K562 (cell line): ENCODE results near the gene MRPL10. TPM values are rescaled to one million over a fixed set of nuclear protein-coding genes. Genes with fewer than 3 reads are reported as not detected.
A peak's percentile ranks its signal among the peaks of the same experiment; 100 is the strongest.

ENCODE experiments used
- AFF1 ChIP-seq, 2 experiments: fragments of 450-650 bp; IDR thresholded peaks; 2 replicates each; pipeline ENCODE4 v1.6.1; 2018; ENCODE audit warnings: mild to moderate bottlenecking in 2 of 2, low read depth in 1 of 2; ENCODE audit not compliant: partially characterized antibody in 2 of 2
- CAMTA2 ChIP-seq: fragments of 250-450 bp; sonication (Bioruptor Pico); conservative IDR thresholded peaks from 2 replicates; pipeline ENCODE4 v1.5.1; 2022
- HDAC1 ChIP-seq, 2 experiments: fragments of 450-650 bp; IDR thresholded peaks; 2 replicates each; pipeline ENCODE4 v1.6.1; 2016 to 2017; ENCODE audit warnings: inconsistent platforms in 1 of 2, mild to moderate bottlenecking in 1 of 2, moderate library complexity in 1 of 2
- IRF2 ChIP-seq: sonication (generic); formaldehyde crosslinking; IDR thresholded peaks from 2 replicates; pipeline ENCODE4 v1.8.1; 2022; ENCODE audit warnings: mild to moderate bottlenecking, missing genetic modification reagents
- KAT8 ChIP-seq: fragments of 450-650 bp; IDR thresholded peaks from 2 replicates; pipeline ENCODE4 v1.6.1; 2016; ENCODE audit warnings: low read depth, mild to moderate bottlenecking
- MYC ChIP-seq, 2 experiments: fragments of 250-450 bp in 1 of 2; sonication (Bioruptor Pico) in 1 of 2; IDR thresholded peaks; 2 replicates each; pipeline versions ENCODE4 v1.5.1 to v1.6.1; 2012 to 2021; ENCODE audit warnings: low read depth in 2 of 2, borderline replicate concordance in 1 of 2, improper control_type of control experiment in 1 of 2, low read length in 1 of 2, mild to moderate bottlenecking in 1 of 2, moderate library complexity in 1 of 2
- NCOA6 ChIP-seq: fragments of 450-650 bp; IDR thresholded peaks from 2 replicates; pipeline ENCODE4 v1.6.1; 2017; ENCODE audit warnings: mild to moderate bottlenecking
- NR2C1 ChIP-seq, 2 experiments: fragments of 450-650 bp; IDR thresholded peaks; 2 replicates each; pipeline ENCODE4 v1.6.1; 2017; ENCODE audit warnings: mild to moderate bottlenecking in 2 of 2, antibody characterized with exemption in 1 of 2, inconsistent platforms in 1 of 2, missing compliant biosample characterization in 1 of 2, missing genetic modification characterization in 1 of 2
- POLR2AphosphoS5 ChIP-seq: IDR thresholded peaks from 2 replicates; pipeline ENCODE4 v1.6.1; 2011; ENCODE audit warnings: mild to moderate bottlenecking, low read depth, low read length, moderate library complexity; ENCODE audit not compliant: control insufficient read depth, insufficient read depth
- RBM15 ChIP-seq: fragments of 200-400 bp; formaldehyde crosslinking; IDR thresholded peaks from 2 replicates; pipeline ENCODE4 v1.6.1; 2018; ENCODE audit warnings: mild to moderate bottlenecking, low read length, moderate library complexity; ENCODE audit not compliant: insufficient read depth
- RFX5 ChIP-seq: IDR thresholded peaks from 2 replicates; pipeline ENCODE4 v1.6.1; 2011; ENCODE audit warnings: low read depth, mild to moderate bottlenecking, improper control_type of control experiment, low read length
- SAP30 ChIP-seq: fragments of 200-600 bp; sonication (generic); IDR thresholded peaks from 2 replicates; pipeline ENCODE4 v1.6.1; 2012; ENCODE audit warnings: borderline replicate concordance, low read depth, mild to moderate bottlenecking, moderate library complexity, low read length, control low read depth, inconsistent platforms; ENCODE audit not compliant: insufficient read depth, poor library complexity, severe bottlenecking
- SNAPC5 ChIP-seq: fragments of 250-450 bp; sonication (Bioruptor Pico); IDR thresholded peaks from 2 replicates; pipeline ENCODE4 v1.8.0; 2021; ENCODE audit warnings: moderate library complexity, mild to moderate bottlenecking, inconsistent platforms
- SNRNP70 ChIP-seq: fragments of 200-400 bp; formaldehyde crosslinking; optimal IDR thresholded peaks from 2 replicates; pipeline ENCODE3; 2017; ENCODE audit warnings: low read depth, low read length
- ZBTB34 ChIP-seq: fragments of 250-450 bp; sonication (Bioruptor Pico); IDR thresholded peaks from 2 replicates; pipeline ENCODE4 v1.8.0; 2021; ENCODE audit warnings: mild to moderate bottlenecking, moderate library complexity
- ZNF23 ChIP-seq: fragments of 250-450 bp; sonication (Bioruptor Pico); IDR thresholded peaks from 2 replicates; pipeline ENCODE4 v1.4.0; 2020; ENCODE audit warnings: mild to moderate bottlenecking
- polyA plus RNA-seq, 8 experiments: library from polyadenylated mRNA; depleted of rRNA in 4 of 8; stranded (reverse) in 5 of 8; unstranded in 3 of 8; fragments of >200 nt; fragmentation: Nextera tagmentation in 2 of 8; fragmentation: Illumina TruSeq in 1 of 8; extraction: Ambion mirVana in 2 of 8; extraction: Trizol in 1 of 8; gene quantifications; 2 replicates each; pipeline versions ENCODE4 v1.2.1 to v1.2.3, GENCODE V29; 2011 to 2014; ENCODE audit warnings: inconsistent platforms in 1 of 8, missing spikeins in 1 of 8
- total RNA-seq, 7 experiments: library from RNA; depleted of rRNA in 6 of 7; stranded (reverse); fragments of >200 nt in 6 of 7; fragmentation: Illumina TruSeq in 2 of 7; extraction: Trizol in 2 of 7; gene quantifications; 2 replicates each; pipeline versions ENCODE4 v1.2.1 to v1.2.3, GENCODE V29; 2011 to 2021; ENCODE audit warnings: low replicate concordance in 1 of 7
- TF ChIP-seq, protein P1 (sequence below): fragments of 250-450 bp; sonication (Bioruptor Pico); IDR thresholded peaks from 2 replicates; pipeline ENCODE4 v1.5.0; 2021
- TF ChIP-seq, protein P2 (sequence below): fragments of 450-650 bp; formaldehyde crosslinking; IDR thresholded peaks from 2 replicates; pipeline ENCODE4 v1.4.0; 2020; ENCODE audit warnings: mild to moderate bottlenecking, moderate library complexity

The MRPL10 gene
- total and polyA plus RNA-seq, 9 of the 15 experiments (the other 6 are each of a cell fraction or from before 2014, with no cell fraction given) = 27.8 to 105 (median 67.3) TPM

- no peak for TF ChIP-seq KAT8
- TF ChIP-seq SAP30 = no peak
- TF ChIP-seq MYC (IDR thresholded peaks at IDR 0.05; ENCODE audit: low read depth, low read length) = no peak; the same call in 1 of the 2 replicates
- TF ChIP-seq MYC (CRISPR knock-in tag; IDR thresholded peaks at IDR 0.05; ENCODE audit: borderline replicate concordance, low read depth) = no peak
- TF ChIP-seq RFX5 = no peak
- no peak for TF ChIP-seq ZBTB34
- no peak for TF ChIP-seq SNAPC5 (CRISPR knock-in tag)
- no peak for TF ChIP-seq SNRNP70
- TF ChIP-seq CAMTA2 (CRISPR knock-in tag) = no peak
- TF ChIP-seq, protein P1, sequence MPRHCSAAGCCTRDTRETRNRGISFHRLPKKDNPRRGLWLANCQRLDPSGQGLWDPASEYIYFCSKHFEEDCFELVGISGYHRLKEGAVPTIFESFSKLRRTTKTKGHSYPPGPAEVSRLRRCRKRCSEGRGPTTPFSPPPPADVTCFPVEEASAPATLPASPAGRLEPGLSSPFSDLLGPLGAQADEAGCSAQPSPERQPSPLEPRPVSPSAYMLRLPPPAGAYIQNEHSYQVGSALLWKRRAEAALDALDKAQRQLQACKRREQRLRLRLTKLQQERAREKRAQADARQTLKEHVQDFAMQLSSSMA (CRISPR knock-in tag) = no peak
- TF ChIP-seq NR2C1 (IDR thresholded peaks at IDR 0.05) = no peak
- TF ChIP-seq NR2C1 (tag; IDR thresholded peaks at IDR 0.05) = peak; percentile 10; the same call in 1 of the 2 replicates
- TF ChIP-seq AFF1 (IDR thresholded peaks at IDR 0.05; ENCODE audit: low read depth in 1 of 2, partially characterized antibody in 2 of 2) = no peak
- TF ChIP-seq POLR2AphosphoS5 = no peak
- no peak; a peak in 1 of 4 replicates for TF ChIP-seq HDAC1 (IDR thresholded peaks at IDR 0.05)
- no peak for TF ChIP-seq IRF2 (CRISPR knock-in tag)
- TF ChIP-seq NCOA6 = no peak
- TF ChIP-seq, protein P2, sequence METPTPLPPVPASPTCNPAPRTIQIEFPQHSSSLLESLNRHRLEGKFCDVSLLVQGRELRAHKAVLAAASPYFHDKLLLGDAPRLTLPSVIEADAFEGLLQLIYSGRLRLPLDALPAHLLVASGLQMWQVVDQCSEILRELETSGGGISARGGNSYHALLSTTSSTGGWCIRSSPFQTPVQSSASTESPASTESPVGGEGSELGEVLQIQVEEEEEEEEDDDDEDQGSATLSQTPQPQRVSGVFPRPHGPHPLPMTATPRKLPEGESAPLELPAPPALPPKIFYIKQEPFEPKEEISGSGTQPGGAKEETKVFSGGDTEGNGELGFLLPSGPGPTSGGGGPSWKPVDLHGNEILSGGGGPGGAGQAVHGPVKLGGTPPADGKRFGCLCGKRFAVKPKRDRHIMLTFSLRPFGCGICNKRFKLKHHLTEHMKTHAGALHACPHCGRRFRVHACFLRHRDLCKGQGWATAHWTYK (CRISPR knock-in tag) = no peak
- peak; percentile 43; the same call in 1 of the 2 replicates for TF ChIP-seq ZNF23 (CRISPR knock-in tag)
- TF ChIP-seq RBM15 = no peak
Observed at GRCh38 chr17:47850692-47851573, 19.6 kb upstream of the MRPL10 start, which contains the start of gene SP6 (continued).
